Measurements from ENCODE around the gene MTM1. TPM values are rescaled to one million over a fixed set of nuclear protein-coding genes. Genes with fewer than 3 reads are reported as not detected.

Gene MTM1
- total RNA-seq, 1 donor from 2014 or later = 15.3 TPM

DNA sequence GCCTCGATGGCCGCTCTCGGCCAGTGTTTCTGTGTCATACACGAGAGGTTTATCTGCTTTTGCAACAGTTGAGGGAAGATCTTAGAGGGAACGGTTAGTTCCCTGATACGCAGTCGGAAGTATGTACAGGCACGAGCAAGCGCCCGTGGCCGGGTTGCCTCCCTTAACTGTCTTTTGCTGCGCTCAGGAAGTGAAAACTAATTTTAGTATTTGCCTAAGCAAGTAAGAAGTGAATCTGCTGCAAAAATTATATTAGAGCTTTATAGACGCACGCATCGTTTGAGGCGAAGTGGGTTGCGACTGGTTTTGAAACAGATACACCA is 695 bp downstream of the MTM1 start:
- peaks cover 48% of the 10 kb centered on the region for H3K79me2 ChIP-seq (ENCODE audit: low read depth)
- TF ChIP-seq EZH2phosphoT487 (IDR thresholded peaks at IDR 0.05) (no peak), EZH2 (IDR thresholded peaks at IDR 0.05) (no peak), CTCF (IDR thresholded peaks at IDR 0.05) (no peak)
- H3K36me3 Mint-ChIP-seq = no peaks in the 10 kb centered on the region
- H4K20me1 ChIP-seq (ENCODE audit: low read depth) = peaks cover 15% of the 10 kb centered on the region
- H3K36me3 ChIP-seq = no peaks in the 10 kb centered on the region
- peak overlapping the region; percentile 58 for H3K4me3 ChIP-seq
- H3K27ac ChIP-seq = no peak overlapping the region
- H3K4me1 Mint-ChIP-seq = peaks cover 46% of the 10 kb centered on the region
- DNase-seq (ENCODE audit: low spot score) = no peak
- H3K9me3 ChIP-seq (ENCODE audit: low read depth) = no peaks in the 10 kb centered on the region
- H3F3A ChIP-seq (ENCODE audit: low read depth) = peaks cover 30% of the 10 kb centered on the region
- H3K4me2 ChIP-seq = peak overlapping the region; percentile 72
- peaks cover 10% of the 10 kb centered on the region for H3K4me1 ChIP-seq
- H3K27me3 ChIP-seq = no peaks in the 10 kb centered on the region
- no peak overlapping the region for H2AFZ ChIP-seq (replicated peaks)
- H3K9ac ChIP-seq = peak overlapping the region; percentile 51
- H3K27me3 Mint-ChIP-seq (ENCODE audit: insufficient read depth, low read depth) = peaks cover 5% of the 10 kb centered on the region
- no peak overlapping the region for H3K27ac Mint-ChIP-seq
- H3K9me3 Mint-ChIP-seq = peaks cover 5% of the 10 kb centered on the region
- H3K4me3 Mint-ChIP-seq = peak overlapping the region; percentile 86

DNA sequence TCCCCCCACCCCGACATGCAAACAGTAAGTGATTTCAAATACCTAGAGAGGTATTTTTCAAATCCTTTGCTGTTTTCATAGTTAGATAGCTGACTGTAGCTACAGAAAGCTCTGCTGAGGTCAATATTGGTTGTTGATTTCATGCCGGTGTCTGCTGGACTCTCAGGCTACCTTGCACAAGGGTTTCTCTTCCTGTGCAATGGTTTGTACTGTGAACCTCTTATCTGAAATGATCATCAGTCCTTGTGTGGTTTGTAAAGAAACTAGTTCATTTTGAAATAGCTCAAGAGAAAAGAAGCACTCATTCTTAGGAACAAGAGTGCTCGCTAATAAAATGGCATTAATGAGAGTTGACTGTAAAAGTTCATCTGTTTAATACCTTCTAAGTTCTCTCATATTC is 2.1 kb downstream of the MTM1 start:
- H3K4me1 Mint-ChIP-seq = peaks cover 51% of the 10 kb centered on the region
- H3K79me2 ChIP-seq (ENCODE audit: low read depth) = peaks cover 48% of the 10 kb centered on the region
- TF ChIP-seq EZH2phosphoT487 (IDR thresholded peaks at IDR 0.05) (no peak), EZH2 (IDR thresholded peaks at IDR 0.05) (no peak), CTCF (IDR thresholded peaks at IDR 0.05) (no peak)
- peaks cover 5% of the 10 kb centered on the region for H3K9me3 Mint-ChIP-seq
- H3K4me1 ChIP-seq = peaks cover 19% of the 10 kb centered on the region
- H3K9ac ChIP-seq = no peak overlapping the region
- no peaks in the 10 kb centered on the region for H3K36me3 Mint-ChIP-seq
- peaks cover 5% of the 10 kb centered on the region for H3K27me3 Mint-ChIP-seq (ENCODE audit: insufficient read depth, low read depth)
- no peak overlapping the region for H3K27ac Mint-ChIP-seq
- DNase-seq (ENCODE audit: low spot score) = no peak
- no peak overlapping the region for H3K4me2 ChIP-seq
- H3F3A ChIP-seq (ENCODE audit: low read depth) = peaks cover 29% of the 10 kb centered on the region
- H4K20me1 ChIP-seq (ENCODE audit: low read depth) = peaks cover 20% of the 10 kb centered on the region
- H3K27me3 ChIP-seq = no peaks in the 10 kb centered on the region
- no peaks in the 10 kb centered on the region for H3K36me3 ChIP-seq
- H3K9me3 ChIP-seq (ENCODE audit: low read depth) = no peaks in the 10 kb centered on the region
- no peak overlapping the region for H3K4me3 ChIP-seq
- H3K27ac ChIP-seq = no peak overlapping the region
- H2AFZ ChIP-seq (replicated peaks) = no peak overlapping the region
- H3K4me3 Mint-ChIP-seq = no peak overlapping the region

GRCh38 chrX:150572206-150572605 is 3.8 kb downstream of the MTM1 start:
- H3K4me1 Mint-ChIP-seq = peaks cover 42% of the 10 kb centered on the region
- no peak overlapping the region for H3K27ac ChIP-seq
- H3K4me3 ChIP-seq = no peak overlapping the region
- no peak overlapping the region for H3K4me2 ChIP-seq
- no peak overlapping the region for H3K9ac ChIP-seq
- no peak overlapping the region for H2AFZ ChIP-seq (replicated peaks)
- no peak overlapping the region for H3K27ac Mint-ChIP-seq
- H3K36me3 ChIP-seq = no peaks in the 10 kb centered on the region
- H3K79me2 ChIP-seq (ENCODE audit: low read depth) = peaks cover 60% of the 10 kb centered on the region
- H4K20me1 ChIP-seq (ENCODE audit: low read depth) = peaks cover 20% of the 10 kb centered on the region
- no peak for DNase-seq (ENCODE audit: low spot score)
- peaks cover 14% of the 10 kb centered on the region for H3F3A ChIP-seq (ENCODE audit: low read depth)
- H3K4me1 ChIP-seq = peaks cover 15% of the 10 kb centered on the region
- H3K9me3 Mint-ChIP-seq = peaks cover 5% of the 10 kb centered on the region
- H3K27me3 Mint-ChIP-seq (ENCODE audit: insufficient read depth, low read depth) = peaks cover 2% of the 10 kb centered on the region
- H3K9me3 ChIP-seq (ENCODE audit: low read depth) = no peaks in the 10 kb centered on the region
- TF ChIP-seq EZH2phosphoT487 (IDR thresholded peaks at IDR 0.05) (no peak), CTCF (IDR thresholded peaks at IDR 0.05) (no peak), EZH2 (IDR thresholded peaks at IDR 0.05) (no peak)
- no peak overlapping the region for H3K4me3 Mint-ChIP-seq
- H3K36me3 Mint-ChIP-seq = no peaks in the 10 kb centered on the region
- H3K27me3 ChIP-seq = no peaks in the 10 kb centered on the region
